HG03469 (cell line): ENCODE data around the gene CFAP54.
"Not testable (repeated sequence)": the region's sequence is repeated elsewhere in the genome, so short reads cannot be mapped to it uniquely, and the experiment has no call there.

Experiments used
- ATAC-seq: cut with Tn5 transposase; IDR thresholded peaks from one replicate; pipeline ENCODE4 v1.9.1; 2021; ENCODE audit warnings: mild to moderate bottlenecking, moderate library complexity, moderate number of reproducible peaks; ENCODE audit not compliant: unreplicated experiment

CFAP54 gene

DNA sequence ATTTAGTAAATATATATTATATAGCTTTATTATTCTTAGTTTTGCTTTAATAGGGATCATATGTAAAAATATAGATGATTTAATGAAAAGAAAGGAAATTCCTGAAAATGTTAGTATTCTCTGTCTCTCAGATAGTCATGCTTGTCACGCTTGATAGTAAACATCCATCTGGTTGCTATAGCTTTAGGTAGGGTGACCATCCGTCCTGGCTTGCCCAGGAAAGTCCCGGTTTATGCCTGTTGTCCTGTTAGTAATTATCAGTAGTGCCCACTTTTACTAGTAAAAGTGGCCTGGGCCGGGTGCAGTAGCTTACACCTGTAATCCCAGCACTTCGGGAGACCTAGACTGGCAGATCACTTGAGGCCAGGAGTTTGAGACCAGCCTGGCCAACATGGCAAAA is 23.8 kb downstream of the CFAP54 start:
- no peak for ATAC-seq

- no peak for ATAC-seq
Observed at GRCh38 chr12:96513681-96514080, 24.3 kb downstream of the CFAP54 start.

GRCh38 chr12:96514328-96514727 is 25.0 kb downstream of the CFAP54 start:
- ATAC-seq = peak; percentile 66

GRCh38 chr12:96516472-96517430 is 27.4 kb downstream of the CFAP54 start:
- peak; percentile 38 for ATAC-seq

GRCh38 chr12:96520767-96521166 is 31.4 kb downstream of the CFAP54 start:
- ATAC-seq = no peak

DNA sequence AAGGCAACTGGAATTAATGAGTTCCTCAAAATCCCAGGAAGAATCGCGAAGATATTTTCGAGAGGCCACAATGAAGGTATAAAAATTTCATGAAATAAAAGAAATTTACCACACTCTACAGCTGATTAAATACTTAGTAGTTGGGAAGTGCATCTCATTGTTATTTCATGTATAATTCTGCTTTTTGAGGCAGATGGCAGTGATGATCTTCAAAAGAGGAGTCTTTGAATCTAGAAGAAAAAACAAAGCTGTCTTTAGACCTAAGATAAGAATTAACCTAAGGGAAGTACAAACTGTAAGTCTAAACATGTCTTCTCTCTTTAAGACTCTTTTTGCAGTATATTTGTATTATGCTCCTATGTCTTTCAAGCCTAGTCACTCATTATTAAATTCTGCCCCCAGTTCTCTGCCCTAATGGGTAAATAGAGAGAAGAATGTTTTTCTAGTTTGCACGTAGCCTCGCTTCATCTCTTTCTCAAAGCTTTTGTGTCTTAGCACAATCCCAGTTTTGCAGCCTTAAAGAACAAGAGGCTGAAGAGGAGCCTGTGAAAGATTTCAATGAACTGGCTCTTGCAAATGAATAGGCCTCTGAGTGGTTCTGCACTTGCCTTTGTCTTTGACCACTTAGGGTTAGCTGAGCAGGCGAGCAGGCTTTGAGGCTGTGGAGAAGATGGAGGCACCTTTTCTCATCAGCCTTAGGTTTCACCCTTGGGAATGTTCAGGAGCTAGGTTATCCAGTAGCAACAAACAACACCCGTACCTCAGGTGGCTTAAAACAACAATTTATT is 32.7 kb downstream of the CFAP54 start:
- ATAC-seq = no peak

- no peak for ATAC-seq
Observed at GRCh38 chr12:96522690-96523089, 33.3 kb downstream of the CFAP54 start.

- ATAC-seq = no peak
Observed at GRCh38 chr12:96526110-96526509, 36.7 kb downstream of the CFAP54 start.

GRCh38 chr12:96529912-96530311 is 40.5 kb downstream of the CFAP54 start:
- no peak for ATAC-seq

GRCh38 chr12:96534339-96534738 is 45.0 kb downstream of the CFAP54 start:
- ATAC-seq = no peak

- ATAC-seq = no peak
Observed at GRCh38 chr12:96548384-96548783, 59.0 kb downstream of the CFAP54 start.

DNA sequence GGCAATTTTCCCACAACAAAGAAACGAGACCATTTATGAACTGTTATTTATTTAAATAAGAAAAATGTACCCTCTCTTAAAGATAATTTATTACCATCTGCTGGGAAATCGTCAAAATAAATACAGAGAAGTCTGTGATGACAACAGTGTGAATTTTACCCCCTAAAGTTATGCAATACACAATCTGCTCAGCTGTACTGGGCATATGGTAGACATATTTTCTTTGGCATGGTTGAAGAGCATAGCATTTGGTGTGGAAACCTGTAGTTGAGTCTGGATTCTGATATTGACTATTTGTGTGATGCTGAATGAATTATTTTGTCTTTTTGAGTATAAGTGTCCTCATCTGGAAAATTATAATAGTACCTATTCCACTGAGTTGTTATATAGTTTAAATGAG is 60.0 kb downstream of the CFAP54 start:
- no peak for ATAC-seq

GRCh38 chr12:96570579-96570978 is 81.2 kb downstream of the CFAP54 start:
- no peak for ATAC-seq

DNA sequence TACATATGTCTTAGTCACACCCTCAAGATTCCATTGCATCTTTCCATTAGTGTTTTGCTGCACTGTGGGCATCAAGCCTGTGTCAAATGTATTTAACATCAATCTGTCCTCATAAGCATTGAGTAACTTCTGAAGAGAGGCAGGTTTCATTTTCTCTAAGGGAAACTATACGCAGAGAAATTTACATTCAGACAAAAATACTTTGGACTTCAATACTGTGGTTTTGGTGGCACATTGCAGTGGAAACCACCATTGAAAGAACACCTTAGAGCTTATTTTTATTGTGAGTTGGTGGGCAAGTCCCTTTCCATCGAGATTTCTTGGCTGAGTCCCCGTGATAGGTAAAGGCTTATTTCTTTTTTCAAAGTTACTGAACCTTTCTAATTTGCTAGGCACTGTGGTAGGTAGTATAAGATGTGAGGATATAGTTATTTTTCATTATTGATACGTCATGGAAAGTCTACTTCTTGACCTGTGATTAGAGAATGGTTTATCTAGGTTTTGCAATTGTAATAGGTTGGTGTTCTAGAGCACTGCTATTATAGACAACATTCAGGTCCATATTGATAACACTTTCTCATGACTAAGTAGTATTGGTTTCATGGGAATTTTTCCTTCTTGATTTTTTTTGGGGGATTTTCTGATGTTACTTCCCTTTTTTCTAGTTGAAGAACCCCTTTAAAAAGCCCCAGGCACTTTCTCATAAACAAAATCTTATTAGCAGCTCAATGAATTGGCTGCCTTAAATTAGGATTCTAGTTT is 81.9 kb downstream of the CFAP54 start:
- ATAC-seq = peak; percentile 83

DNA sequence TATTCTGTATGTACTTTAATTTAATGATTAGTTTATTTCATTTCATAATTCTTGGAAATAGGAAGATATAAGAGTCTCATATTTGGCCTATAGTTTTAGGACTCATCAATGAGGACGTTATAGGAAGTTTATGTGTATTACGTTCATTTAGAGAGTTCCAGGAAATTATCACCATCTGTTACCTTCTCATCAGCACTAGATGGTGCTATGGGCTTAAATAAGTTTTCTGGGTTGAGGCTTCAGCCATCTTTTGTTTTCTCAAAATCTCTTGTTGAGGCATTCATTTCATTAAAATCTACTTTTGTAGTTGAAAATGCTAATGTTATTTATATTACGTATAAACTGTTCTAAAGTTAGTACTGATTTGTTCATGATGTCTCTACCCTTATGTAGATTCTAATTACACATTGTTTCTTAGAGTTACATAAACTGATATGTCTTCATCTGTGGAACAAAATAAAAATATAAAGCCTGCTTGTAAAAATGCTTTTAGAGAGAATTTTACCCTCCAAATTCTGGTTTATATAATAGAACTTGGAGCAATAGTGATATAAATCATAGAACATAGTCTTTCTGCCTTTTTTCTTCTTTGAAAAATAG is 89.2 kb downstream of the CFAP54 start:
- peak; percentile 97 for ATAC-seq

DNA sequence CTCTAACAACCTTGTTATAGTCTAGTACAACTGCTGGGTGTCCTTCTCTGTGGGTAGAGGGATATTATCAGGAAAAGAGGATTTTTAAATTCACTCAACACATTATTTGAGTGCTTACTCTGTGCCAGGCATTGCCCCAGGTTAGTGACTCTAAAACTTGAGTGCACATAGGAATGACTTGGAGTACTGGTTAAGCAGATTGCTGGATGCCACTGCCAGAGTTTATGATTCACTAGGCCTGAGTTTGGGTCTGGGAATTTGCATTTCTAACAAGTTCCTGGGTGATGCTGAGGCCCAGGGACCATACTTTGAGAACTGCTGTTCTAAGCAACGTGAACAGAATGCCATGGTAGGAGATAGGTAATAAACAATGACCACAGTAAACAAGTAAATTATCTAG is 96.6 kb downstream of the CFAP54 start:
- ATAC-seq = no peak

GRCh38 chr12:96587691-96588090 is 98.3 kb downstream of the CFAP54 start:
- ATAC-seq = no peak

DNA sequence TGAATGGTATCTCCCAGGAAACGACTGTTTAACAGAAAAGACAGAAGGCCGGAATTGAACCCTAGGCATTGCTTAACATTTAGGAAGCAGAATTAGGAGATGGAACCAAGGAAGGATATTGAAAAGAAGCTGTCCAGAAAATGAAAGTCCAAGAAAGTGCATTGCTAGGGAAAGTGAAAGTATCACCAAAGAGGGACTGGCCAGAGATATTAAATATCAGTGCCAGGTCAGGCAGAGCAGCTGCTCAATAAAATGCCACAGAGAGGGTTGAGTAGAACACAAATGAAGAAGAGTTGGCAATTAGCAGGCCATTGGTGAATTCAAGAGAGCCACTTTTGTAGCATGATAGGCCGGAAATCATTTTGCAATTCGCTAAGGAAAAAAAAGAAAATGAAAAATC is 101.6 kb downstream of the CFAP54 start:
- no peak for ATAC-seq

DNA sequence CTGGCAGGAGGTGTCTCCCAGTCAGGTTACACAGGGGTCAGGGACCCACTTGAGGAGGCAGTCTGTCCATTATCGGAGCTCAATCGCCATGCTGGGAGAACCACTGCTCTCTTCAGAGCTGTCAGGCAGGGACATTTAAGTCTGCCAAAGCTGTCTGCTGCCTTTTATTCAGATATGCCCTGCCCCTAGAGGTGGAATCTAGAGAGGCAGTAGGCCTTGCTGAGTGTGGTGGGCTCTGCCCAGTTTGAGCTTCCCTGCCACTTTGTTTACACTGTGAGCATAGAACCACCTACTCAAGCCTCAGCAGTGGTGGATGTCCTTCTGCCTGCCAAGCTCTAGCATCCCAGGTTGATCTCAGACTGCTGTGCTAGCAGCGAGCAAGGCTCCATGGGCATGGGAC is 115.0 kb downstream of the CFAP54 start:
- ATAC-seq = not testable (repeated sequence)

DNA sequence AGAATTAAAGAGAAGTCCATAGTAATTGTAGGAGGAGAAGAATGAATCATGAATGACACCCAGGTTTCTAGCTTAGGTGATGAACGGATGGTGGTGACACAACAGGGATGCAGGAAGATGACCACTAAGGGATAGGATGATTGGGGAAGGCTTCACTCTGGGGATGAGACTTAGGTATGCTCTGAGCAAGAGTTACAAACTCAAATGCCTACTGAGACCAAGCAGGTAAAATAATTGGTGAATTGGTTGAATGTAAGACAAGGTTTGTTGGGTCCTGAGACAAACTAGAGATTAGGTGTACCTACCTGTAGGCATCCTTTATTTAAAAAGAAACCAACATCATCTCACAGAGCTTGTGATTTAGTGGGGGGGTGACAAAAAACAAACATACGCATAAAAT is 116.3 kb downstream of the CFAP54 start:
- ATAC-seq = no peak

- ATAC-seq = no peak
Observed at GRCh38 chr12:96606134-96606533, 116.8 kb downstream of the CFAP54 start.
